Limb (tissue), 2 donors: ENCODE data around the gene PAEP.
"Not testable (repeated sequence)": the region's sequence is repeated elsewhere in the genome, so short reads cannot be mapped to it uniquely, and the experiment has no call there.

ENCODE experiments used
- DNase-seq, 2 donors: peaks; one replicate each; pipeline ENCODE4 v3.0.0-alpha.2; 2016; ENCODE audit errors: extremely low spot score in 2 of 2

PAEP gene

DNA sequence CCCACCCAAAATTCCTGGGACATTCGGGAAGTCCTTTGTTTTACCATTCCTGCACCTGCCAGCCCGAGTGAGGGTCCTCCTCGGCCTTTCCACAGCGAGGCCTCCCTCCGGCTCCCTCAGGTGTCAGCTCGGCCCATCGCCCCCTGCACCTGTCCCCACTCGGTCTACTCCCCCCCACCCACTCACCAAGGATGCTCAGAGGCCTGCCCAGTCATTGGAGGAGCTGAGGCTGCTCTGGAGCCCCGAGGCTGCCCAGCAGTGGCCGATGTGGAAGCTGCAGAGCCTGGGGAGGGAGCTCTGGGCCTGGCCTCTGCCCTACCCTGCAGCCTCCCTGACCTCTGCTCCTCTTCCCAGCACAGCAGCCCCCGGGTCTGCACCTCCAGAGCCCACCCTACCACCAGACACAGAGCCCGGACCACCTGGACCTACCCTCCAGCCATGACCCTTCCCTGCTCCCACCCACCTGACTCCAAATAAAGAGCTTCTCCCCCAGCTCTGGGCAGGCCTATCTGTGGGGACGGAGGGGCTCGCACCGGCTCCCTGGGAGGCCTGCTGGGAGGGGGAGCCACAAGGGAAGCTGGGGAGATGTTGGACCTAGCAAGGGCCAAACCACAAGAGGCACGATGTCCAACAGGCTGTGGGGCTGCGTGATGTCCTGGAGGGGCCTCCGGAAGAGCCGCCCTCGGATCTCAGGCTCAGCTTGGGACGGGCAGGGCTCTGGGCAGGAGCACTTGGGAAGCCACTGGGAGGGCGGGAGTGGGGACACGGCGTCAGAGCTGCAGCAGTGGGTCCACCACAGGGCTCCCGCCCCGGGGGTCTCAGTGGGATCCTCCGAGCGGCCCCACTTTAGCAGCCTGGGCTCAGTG lies 11.8 kb upstream of the PAEP start:
- DNase-seq = not testable (repeated sequence)

DNA sequence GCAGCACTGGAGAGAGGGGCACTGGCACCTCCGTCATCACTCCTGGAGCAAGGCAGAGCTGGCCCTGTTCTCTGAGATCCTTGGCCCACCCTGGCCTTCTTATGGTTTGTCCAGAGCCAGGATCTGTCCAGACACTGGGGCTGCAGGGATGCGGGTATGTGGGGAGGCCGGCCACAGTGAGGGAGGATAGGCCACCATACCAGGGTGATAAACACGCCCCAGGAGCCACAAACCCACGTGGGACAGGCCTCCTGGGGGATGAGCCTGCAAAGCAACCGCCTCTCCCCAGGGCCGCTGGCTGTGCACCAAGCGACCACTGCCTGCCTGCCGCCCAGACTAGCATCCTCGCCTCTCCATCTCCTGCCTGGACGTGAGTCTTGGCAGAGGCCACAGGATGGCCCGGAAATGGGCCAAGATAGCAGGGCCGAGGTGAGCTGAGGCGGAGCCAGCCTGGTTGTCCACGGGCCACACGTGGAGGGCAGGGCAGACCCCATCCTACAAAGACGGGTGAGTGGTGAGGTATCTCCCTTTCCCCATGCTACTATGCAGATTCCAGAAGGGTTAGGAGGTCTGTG lies 11.1 kb upstream of the PAEP start:
- no peak for DNase-seq

DNA sequence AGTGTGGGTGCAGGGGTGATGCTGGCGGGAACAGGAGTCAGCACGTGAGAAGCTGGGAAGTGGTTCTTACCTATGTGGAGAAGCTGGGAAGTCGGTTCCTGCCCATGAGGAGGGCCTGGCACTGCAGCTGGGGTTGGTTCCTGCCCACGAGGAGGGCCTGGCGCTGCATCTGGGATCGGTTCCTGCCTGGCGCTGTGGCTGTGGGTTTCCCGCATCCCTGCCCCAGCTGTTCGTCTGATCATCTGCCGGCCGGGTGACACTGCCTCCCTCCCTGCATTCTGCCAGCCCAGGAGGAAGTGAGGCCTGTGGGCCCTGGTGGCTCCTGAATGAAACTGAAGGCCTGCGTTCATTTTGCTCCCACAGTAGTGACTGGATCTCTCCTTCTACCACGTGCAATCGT lies 10.5 kb upstream of the PAEP start:
- DNase-seq = no peak

DNA sequence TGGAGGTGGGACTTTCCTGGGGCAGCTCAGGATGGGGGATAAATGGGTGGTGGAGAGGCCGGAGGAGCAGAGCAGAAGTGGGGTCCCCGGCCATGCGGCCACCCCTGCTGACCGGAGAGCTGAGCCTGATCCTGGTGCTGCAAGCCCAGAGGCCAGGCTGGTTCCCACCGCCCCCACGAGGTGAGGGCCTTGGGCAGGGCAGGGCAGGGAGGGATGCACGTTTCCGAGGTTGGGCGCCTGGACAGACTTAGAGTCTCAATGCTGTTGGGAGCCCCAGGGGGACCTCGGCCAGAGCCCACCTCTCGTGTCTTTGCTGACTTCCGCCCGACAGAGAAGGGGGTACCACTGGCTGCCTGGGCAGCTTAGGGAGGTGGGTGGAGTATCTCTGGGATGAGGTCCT lies 10.1 kb upstream of the PAEP start:
- no peak for DNase-seq

DNA sequence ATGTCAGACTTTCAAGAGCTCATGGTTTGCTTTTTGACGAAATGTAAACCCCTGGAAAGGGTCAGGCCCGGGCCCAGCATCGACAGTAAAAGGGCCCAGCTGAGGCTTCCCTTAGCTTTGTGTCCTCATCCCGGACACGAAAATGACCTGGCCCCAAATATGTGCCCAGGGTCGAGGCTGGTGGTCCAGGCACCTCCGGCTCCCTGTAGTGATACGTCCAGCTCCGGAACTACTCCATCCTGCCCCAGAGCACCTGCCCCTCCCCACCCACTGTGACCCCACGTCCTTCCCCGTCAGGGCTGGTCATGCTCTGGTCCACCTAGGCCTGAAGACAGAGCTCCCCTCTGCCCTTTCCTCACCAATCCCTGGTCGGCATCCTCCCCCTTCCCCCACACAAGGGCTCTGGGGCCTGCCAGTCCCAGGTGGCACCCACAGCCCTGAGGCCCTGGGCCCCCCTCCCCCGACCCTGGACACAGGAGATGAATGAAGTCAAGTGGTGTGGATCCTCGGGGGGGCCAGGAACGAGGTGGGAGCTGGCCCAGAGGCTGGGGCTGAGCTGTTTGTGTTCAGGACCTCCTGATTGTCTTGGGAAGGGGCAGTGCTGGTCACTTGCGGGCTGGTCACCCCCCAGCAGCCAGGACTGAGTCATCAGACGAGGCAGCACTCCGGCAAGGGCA lies 9.4 kb upstream of the PAEP start:
- no peak for DNase-seq

DNA sequence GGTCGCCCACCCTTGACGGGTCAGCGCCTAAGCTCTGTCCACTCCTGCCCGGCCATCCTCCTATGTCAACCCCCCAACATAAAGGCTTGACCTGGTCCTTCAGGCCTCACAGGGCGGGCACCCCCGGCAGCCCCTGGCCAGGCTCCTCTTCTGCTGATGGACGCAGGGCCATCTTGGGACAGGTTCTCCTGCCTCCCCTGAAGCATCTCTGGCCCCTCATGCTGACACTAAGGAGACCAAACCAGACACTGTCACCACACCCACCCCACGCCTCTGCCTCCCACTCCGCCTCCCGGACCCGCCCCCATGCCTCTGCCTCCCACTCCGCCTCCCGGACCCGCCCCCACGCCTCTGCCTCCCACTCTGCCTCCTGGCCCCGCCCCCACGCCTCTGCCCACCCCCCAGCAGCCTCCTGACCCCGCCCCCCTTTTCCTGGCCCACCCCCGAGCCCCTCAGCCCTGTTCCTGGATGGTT lies 8.8 kb upstream of the PAEP start:
- no peak for DNase-seq

DNA sequence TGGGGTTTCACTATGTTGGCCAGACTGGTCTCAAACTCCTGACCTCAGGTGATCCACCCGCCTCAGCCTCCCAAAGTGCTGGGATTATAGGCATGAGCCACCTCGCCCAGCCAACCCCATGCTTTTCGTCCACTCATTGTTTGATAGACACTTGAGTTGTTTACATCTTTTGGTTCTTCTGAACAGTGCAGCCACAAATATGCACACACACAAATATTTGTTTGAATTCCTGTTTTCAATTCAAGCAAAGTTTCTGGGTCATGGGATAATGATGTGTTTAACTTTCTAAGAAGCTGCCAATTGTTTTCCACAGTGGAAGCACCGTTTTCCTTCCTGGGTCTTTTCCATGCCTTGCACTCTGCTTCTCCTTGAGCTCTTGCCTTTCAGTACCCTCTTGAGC lies 6.8 kb upstream of the PAEP start:
- no peak for DNase-seq

DNA sequence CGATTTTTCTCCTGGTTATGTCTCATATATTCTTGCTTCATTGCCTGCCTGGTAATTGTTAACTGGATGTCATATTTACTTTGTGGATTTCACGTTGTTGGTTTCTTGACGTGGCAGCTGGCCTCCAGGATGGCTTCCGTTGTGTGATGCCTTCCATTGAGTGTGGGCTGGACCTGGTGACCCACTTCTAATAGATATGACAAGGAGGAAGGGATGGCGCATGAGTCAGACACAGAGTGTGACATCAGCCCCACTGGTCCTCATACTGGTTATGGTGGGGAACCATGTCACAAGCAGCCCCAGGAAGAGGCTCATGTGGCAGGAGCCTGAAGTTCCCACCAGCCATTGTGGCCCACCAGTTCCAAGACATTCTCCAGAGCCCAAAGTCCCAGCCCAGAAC lies 6.4 kb upstream of the PAEP start:
- no peak for DNase-seq

DNA sequence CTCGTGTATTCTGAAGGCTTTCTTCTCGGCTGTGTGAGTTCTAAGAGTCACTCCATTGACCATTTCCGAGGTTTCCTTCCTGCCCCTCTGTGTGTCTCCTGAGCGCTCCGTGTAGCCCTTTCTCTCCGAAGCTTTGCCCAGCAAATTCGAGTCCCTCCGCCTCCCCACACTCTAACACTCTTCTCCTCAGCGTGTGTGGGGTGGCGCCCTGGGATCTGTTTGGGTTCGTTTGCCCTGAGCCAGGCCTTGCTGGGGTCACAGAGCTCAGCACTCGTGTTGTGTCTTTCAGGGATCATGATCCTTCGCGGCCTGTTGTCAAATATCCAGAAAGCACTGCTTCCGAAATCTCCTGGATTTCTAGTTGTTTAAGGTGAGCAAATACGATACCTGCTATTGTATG lies 5.6 kb upstream of the PAEP start:
- DNase-seq = no peak

DNA sequence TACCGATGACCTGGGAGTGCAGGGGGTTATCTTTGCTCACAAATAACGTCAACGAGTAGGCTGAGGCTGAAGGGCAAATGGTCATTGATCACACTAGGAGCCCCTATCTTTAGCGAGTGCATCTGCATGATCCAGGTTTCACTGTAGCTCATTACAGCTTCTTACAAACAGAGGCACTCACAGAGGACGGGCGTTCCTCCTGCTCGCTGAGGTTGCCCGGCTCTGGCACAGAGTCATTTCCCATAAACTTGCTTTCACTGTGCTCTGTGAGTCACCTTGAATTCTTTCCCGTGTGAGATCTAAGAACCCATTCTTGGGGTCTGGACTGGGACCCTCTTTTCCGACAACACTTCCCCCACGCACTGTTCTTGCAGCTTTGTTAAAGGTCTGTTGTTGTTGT lies 1.9 kb upstream of the PAEP start:
- no peak for DNase-seq

DNA sequence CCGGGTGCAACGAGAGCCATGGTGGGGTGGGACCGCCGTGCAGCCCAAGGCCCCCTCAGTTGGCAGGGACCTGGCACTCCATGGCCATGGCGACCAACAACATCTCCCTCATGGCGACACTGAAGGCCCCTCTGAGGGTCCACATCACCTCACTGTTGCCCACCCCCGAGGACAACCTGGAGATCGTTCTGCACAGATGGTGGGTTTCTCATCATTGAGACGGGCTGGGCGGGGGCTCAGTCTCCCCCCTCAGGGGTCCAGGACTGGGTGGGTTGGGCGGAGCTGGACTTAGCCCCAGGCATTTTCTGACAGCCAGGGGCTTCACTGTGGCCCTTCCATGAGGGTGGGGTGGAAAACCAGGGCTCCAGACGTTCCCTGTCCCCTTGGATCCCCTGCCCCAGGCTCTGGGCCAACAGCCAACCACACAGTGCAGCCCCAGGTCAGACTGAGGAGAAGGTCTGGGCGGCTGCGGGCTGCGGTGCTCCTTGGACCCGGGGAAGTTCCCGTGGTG lies 734 bp downstream of the PAEP start:
- no peak for DNase-seq

DNA sequence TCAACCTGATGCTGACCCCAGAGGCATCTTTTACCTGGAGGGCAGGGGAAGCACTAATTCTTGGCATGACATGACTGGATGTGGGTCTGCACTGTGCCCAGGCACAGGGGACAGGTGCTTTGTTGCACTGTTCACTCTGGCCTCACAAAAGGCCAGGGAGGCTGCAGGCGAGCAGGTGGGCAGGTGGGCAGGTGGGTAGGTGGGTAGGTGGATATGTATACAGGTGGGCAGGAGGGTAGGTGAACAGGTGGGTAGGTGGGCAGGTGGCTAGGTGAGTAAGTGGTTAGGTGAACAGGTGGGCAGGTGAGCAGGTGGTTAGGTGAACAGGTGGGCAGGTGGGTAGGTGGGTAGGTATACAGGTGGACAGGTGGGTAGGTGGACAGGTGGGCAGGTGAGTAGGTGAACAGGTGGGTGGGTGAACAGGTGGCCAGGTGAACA lies 1.5 kb downstream of the PAEP start:
- DNase-seq = no peak

DNA sequence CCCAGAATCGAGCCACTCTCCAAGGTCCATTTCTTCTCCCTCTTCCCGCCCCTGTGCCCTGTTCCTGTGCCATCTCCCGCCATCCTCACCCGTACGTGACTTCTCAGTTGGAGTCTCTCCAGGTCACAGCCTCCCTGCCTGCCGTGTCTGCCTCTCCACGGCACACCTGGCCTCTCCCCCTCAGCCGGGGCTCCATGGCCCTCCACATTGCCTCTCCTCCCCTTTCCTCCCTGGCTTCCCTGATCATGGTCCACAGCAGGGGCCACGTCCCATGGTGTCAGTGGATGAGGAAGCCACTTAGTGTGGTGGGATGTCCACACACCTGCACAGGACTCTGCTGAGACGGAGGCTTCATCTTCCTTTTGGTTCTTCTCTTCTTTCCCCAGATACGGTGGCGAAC lies 2.3 kb downstream of the PAEP start:
- no peak for DNase-seq

DNA sequence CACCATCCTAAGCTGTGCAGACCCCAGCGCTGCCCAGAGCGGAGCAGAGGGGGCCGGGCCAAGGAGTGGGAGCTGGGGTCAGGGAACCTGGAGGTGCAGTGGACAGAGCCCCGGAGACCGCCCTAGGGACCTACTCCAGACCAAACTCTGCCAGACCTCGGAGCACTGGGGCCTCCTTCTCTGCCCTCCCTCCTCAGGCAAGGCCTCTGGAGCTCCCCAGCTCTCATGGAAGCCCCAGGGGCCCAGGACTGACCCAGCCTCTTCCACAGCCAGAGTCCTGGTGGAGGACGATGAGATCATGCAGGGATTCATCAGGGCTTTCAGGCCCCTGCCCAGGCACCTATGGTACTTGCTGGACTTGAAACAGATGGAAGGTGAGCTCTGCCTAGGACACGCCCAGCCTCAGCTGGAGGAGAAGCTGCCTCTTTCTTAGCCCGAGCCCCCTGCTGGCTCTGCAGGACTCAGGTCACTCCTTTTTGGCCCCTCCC lies 3.6 kb downstream of the PAEP start:
- DNase-seq = no peak

DNA sequence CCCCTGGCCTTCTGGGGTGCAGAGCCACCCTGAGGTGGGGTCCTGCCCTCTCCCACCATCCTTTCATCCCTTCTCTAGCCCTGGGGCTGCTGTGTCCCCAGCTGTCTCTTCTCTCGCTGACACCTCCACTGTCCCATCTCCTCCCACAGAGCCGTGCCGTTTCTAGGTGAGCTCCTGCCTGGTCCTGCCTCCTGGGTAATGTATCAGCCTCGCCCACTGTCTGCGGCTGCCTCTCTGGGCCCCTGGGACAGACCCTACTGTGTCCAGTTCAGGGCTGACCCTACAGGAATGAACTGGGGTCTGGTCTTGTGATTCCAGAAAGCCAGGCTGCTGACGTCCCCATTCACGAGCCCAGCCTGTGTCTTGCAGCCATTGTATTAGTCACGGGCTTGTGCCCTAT lies 4.1 kb downstream of the PAEP start:
- no peak for DNase-seq

DNA sequence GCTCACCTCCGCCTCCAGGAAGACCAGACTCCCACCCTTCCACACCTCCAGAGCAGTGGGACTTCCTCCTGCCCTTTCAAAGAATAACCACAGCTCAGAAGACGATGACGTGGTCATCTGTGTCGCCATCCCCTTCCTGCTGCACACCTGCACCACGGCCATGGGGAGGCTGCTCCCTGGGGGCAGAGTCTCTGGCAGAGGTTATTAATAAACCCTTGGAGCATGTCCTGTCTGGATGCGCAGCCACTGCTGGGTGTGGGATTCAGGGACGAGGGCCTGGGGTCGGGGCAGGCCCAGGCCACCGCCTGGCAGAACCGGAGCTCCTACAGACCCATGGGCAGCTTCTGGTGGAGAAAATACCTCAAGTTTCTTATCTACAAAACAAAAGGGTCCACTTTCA lies 5.0 kb downstream of the PAEP start:
- no peak for DNase-seq

DNA sequence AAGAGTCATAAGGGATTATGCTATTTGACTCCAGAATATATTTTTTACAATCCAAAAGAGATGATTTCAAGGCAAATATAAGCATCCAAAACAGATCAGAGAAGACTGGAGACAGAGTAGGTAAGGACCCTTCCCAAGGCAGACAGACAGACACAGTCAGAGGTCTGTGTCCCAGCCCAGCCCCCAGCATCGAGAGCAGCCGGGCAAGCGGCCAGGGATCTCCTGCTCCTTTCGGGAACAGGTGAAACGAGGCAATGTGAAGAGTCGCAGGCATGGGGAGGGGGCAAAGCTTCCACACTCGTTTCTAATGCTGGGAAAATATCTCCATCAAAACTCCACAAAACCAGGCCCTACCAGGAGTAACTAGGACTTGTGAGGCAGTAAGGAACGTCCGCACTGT lies 5.8 kb downstream of the PAEP start:
- DNase-seq = no peak

DNA sequence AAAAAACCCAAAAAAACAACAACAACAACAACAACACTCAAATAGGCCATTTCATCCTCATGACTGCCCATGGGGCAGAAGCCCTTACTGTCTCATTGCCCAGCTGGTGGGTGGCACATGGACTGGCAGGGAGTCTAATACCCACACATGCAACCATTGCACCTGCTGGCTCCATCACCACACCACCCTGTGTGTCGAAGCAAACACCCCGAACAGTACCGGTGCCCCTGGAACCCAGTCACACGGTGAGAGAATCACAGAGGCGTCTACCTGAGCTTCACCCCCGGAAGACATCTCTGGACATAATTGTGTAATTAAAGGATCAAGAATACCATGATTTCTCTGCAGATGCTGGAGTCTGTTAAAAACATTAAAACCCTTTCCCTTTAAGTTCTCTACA lies 6.5 kb downstream of the PAEP start:
- no peak for DNase-seq

DNA sequence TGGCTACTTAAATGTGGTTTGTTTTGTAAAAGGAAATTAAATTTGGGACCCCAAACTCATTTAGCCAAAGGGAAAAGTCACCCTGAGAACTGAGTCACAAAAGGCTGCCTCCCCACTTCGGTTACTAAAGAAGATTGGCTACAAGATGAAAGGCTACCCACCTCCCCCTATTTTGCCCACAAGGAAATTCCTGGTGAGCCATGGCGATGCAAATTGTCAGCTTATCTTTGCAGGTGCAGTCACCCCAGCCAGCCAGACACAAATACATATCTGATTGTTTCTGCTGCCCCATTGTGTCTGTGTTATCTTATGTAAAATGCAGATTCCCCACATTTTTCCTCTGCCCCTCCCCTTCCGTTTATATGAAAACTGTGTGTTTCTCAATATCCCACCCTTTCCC lies 8.9 kb downstream of the PAEP start:
- no peak for DNase-seq

DNA sequence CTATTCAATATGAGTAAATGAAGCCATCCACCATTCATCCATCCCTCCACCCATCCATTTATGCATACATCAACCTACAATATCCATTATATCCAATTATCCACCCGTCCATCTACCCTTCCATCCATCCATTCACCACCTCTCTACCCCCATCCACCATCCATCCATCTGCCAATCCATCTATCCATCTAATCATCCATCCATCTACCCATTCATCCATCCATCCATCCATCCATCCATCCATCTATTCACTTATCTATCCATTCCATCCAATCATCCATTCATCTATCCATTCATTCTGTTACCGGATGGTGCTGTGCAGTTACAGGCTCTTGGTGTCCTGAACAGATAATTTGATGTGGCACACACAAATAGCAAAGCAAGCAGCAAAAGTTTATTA lies 10.7 kb downstream of the PAEP start:
- no peak for DNase-seq

DNA sequence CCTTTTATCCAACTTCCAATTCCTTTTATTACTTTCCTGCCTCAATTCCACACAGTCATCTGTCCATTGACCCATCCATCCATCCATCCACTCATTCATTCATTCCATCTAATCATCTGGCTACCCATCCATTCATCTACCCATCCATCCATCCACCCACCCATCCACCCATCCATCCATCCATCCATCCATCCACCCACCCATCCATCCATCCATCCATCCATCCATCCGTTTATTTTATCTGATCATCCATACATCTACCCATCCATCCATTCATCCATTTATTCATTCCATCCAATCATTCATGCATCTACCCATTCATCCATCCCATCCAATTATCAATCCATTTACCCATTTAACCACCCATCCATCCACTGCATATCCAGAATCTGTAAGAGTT lies 11.6 kb downstream of the PAEP start:
- DNase-seq = no peak

DNA sequence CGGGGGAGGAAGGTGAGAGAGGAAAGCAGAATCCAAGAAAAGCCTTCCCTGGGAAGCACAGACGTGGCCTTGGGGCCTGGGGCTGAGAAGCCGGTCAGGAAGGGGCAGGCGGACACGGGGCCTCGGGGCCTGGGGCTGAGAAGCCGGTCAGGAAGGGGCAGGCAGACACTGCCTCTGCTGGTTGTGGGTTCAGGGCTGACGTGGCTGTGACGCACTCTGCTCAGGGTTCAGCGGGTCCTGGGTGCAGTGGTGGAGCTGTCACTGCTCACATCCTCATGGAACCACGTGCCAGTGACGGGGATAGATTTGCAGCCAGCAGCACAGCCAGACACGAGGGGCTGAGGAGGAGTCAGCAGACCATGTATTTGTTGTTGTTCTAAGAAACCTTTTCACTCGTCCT lies 12.8 kb downstream of the PAEP start:
- no peak for DNase-seq
